HEK293T (cell line): ENCODE data around the gene PELI2.

Experiments used
- BHLHE40 ChIP-seq: fragments of 450-650 bp; IDR thresholded peaks from 2 replicates; pipeline ENCODE4 v1.6.1; 2016; ENCODE audit warnings: mild to moderate bottlenecking, moderate library complexity, borderline replicate concordance
- ELF4 ChIP-seq: fragments of 450-650 bp; IDR thresholded peaks from 2 replicates; pipeline ENCODE4 v1.6.1; 2017; ENCODE audit warnings: antibody characterized with exemption
- FOXM1 ChIP-seq: fragments of 450-650 bp; IDR thresholded peaks from 2 replicates; pipeline ENCODE4 v1.6.1; 2017; ENCODE audit warnings: mild to moderate bottlenecking, borderline replicate concordance
- HDGF ChIP-seq: fragments of 450-650 bp; IDR thresholded peaks from 2 replicates; pipeline ENCODE4 v1.6.1; 2017; ENCODE audit warnings: antibody characterized with exemption, borderline replicate concordance
- L3MBTL2 ChIP-seq: fragments of 450-650 bp; conservative IDR thresholded peaks from 2 replicates; pipeline ENCODE4 v1.6.1; 2016; ENCODE audit warnings: mild to moderate bottlenecking
- SP1 ChIP-seq: fragments of 450-650 bp; IDR thresholded peaks from 2 replicates; pipeline ENCODE4 v1.6.1; 2017
- TARDBP ChIP-seq: fragments of 450-650 bp; IDR thresholded peaks from 2 replicates; pipeline ENCODE4 v1.6.1; 2016
- ZNF384 ChIP-seq: fragments of 450-650 bp; IDR thresholded peaks from 2 replicates; pipeline ENCODE4 v1.6.1; 2016

GRCh38 chr14:56092763-56093162 is 25.4 kb upstream of the PELI2 start:
- TF ChIP-seq SP1, result no peak
- TF ChIP-seq BHLHE40, result no peak
- TF ChIP-seq ELF4, result no peak
- no peak for TF ChIP-seq FOXM1
- no peak for TF ChIP-seq HDGF
- no peak for TF ChIP-seq L3MBTL2
- no peak for TF ChIP-seq ZNF384
- no peak for TF ChIP-seq TARDBP
